Spleen (tissue), 11 donors: ENCODE results near the gene MIA2. TPM values are rescaled to one million over a fixed set of nuclear protein-coding genes. Genes with fewer than 3 reads are reported as not detected.

Experiments
- DNase-seq: peaks from one replicate; pipeline ENCODE4 v3.0.0-alpha.2; 2020
- H3K27ac ChIP-seq, 8 donors: fragments of 200-600 bp; sonication (generic) in 7 of 8; 1 replicate in 4 of 8; 2 replicates in 4 of 8; pipeline versions ENCODE4 v1.5.0 to v1.8.0; 2016 to 2021; ENCODE audit warnings: inconsistent platforms in 4 of 8, mild to moderate bottlenecking in 4 of 8, moderate library complexity in 1 of 8
- H3K27me3 ChIP-seq, 7 donors: fragments of 200-600 bp; sonication (generic) in 6 of 7; replicated peaks in 1 of 7; 1 replicate in 4 of 7; 2 replicates in 3 of 7; pipeline versions ENCODE4 v1.5.0 to v1.8.0; 2016 to 2021; ENCODE audit warnings: inconsistent platforms in 3 of 7, mild to moderate bottlenecking in 1 of 7
- H3K36me3 ChIP-seq, 6 donors: fragments of 200-600 bp; sonication (generic) in 5 of 6; 1 replicate in 4 of 6; 2 replicates in 2 of 6; pipeline versions ENCODE4 v1.5.0 to v1.8.0; 2016 to 2021; ENCODE audit warnings: inconsistent platforms in 2 of 6
- H3K4me1 ChIP-seq, 6 donors: fragments of 200-600 bp; sonication (generic) in 5 of 6; 1 replicate in 3 of 6; 2 replicates in 3 of 6; pipeline versions ENCODE4 v1.5.0 to v1.8.0; 2016 to 2021; ENCODE audit warnings: inconsistent platforms in 3 of 6
- H3K4me3 ChIP-seq, 8 donors: fragments of 200-600 bp; sonication (generic) in 7 of 8; 1 replicate in 4 of 8; 2 replicates in 4 of 8; pipeline versions ENCODE4 v1.5.0 to v1.8.0; 2016 to 2021; ENCODE audit warnings: inconsistent platforms in 4 of 8, mild to moderate bottlenecking in 4 of 8, moderate library complexity in 2 of 8
- H3K9me3 ChIP-seq, 8 donors: fragments of 200-600 bp; sonication (generic) in 7 of 8; 1 replicate in 4 of 8; 2 replicates in 4 of 8; pipeline versions ENCODE4 v1.5.0 to v1.8.0; 2016 to 2021; ENCODE audit warnings: inconsistent platforms in 4 of 8
- POLR2A ChIP-seq, 3 donors: fragments of 450-650 bp; IDR thresholded peaks; one replicate each; pipeline ENCODE4 v1.5.1; 2017; ENCODE audit warnings: antibody characterized with exemption in 3 of 3, mild to moderate bottlenecking in 1 of 3
- POLR2AphosphoS5 ChIP-seq, 3 donors: sonication (generic); formaldehyde crosslinking; IDR thresholded peaks; one replicate each; pipeline ENCODE4 v1.5.1; 2017; ENCODE audit warnings: antibody characterized with exemption in 3 of 3
- whole genome bisulfite sequencing, 5 donors: extraction: QIAGEN DNeasy Blood & Tissue Kit in 3 of 5; methylation state at CpG; one replicate each; pipeline versions ENCODE4 v1.1.5 to v1.1.7; 2013 to 2018; 5-methylcytosine and 5-hydroxymethylcytosine counted together
- intact Hi-C: fragments of 100-400 bp; cut with DNase I; formaldehyde crosslinking; loops from one replicate; pipeline ENCODE4 v1.15.0; 2023; ENCODE audit warnings: low total_unique reads
- polyA plus RNA-seq, 3 donors: library from polyadenylated mRNA; stranded (reverse); fragments of 200-250 nt; gene quantifications; one replicate each; pipeline ENCODE4 v1.2.1, GENCODE V29; 2013
- total RNA-seq, 7 donors: library from RNA; depleted of rRNA in 3 of 7; stranded (reverse); fragments of >200 nt in 3 of 7; fragmentation: NEBNext Ultra II Directional in 4 of 7; extraction: Animal tissue kit (Norgen Biotek cat#: 25700) in 4 of 7; gene quantifications; one replicate each; pipeline versions ENCODE4 v1.1.0 to v1.2.1, GENCODE V29; 2016 to 2021
- TF ChIP-seq, protein P1 (sequence below), 11 experiments: fragments of 200-600 bp in 7 of 11; fragments of 450-650 bp in 4 of 11; sonication (generic) in 4 of 11; IDR thresholded peaks in 8 of 11; conservative IDR thresholded peaks in 3 of 11; 1 replicate in 7 of 11; 2 replicates in 4 of 11; pipeline versions ENCODE4 v1.4.0 to v1.8.0; 2016 to 2021; ENCODE audit warnings: antibody characterized with exemption in 11 of 11, inconsistent platforms in 4 of 11, mild to moderate bottlenecking in 1 of 11
- donor health status: healthy with polysubstance abuse.
- donor health status: DM: no; HTN: no; CAD: no; lungs with moderate emphysema.
- donor health status: DM: no; HTN: no; CAD: no.
- donor health status: Bipolar disorder and iron deficiency.
- donor health status: healthy.
- donor health status: DM: no; HTN: no; CAD: no.
- donor health status: DM: yes; HTN: yes; CAD: no.

Gene MIA2
- total and polyA plus RNA-seq, 10 donors = 18.3 to 31.3 (median 24.8) TPM

DNA sequence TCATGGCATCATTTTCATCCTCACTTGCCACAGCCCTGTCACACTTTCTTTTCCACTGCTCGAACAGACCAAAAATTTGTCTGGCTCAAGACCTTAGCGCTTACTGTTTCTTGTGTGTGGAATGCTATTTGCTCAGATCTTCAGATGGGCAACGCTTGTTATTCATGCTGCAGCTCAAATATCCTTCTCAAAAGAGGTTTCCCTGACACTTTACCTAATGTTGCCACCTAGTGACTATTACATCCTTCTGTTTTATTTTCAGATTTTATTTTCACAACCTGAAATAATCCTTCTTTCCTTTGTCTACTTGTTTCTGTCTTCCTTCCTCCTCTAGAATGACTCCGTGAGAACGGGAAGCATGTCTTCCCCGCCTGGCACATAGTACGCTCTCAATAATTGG lies 192.9 kb downstream of the MIA2 start:
- Histone ChIP-seq H3K36me3 (no peaks in the 10 kb centered on the region), H3K4me3 (no peak overlapping the region), H3K9me3 (no peaks in the 10 kb centered on the region), H3K27ac (peak overlapping the region in 4 of 8 donors; percentile 0 to 26 (median 18)), H3K27me3 (no peaks in the 10 kb centered on the region), H3K4me1 (peaks cover 26 to 96% (median 84%) of the 10 kb centered on the region in 6 donors)
- 24 to 37% (median 34%) methylated on average over 7 of the region's 7 CpGs for WGBS, 5 donors
- no peak for DNase-seq
- TF ChIP-seq POLR2A (IDR thresholded peaks at IDR 0.05) = no peak
- no peak for TF ChIP-seq POLR2AphosphoS5 (IDR thresholded peaks at IDR 0.05)
- TF ChIP-seq, protein P1, sequence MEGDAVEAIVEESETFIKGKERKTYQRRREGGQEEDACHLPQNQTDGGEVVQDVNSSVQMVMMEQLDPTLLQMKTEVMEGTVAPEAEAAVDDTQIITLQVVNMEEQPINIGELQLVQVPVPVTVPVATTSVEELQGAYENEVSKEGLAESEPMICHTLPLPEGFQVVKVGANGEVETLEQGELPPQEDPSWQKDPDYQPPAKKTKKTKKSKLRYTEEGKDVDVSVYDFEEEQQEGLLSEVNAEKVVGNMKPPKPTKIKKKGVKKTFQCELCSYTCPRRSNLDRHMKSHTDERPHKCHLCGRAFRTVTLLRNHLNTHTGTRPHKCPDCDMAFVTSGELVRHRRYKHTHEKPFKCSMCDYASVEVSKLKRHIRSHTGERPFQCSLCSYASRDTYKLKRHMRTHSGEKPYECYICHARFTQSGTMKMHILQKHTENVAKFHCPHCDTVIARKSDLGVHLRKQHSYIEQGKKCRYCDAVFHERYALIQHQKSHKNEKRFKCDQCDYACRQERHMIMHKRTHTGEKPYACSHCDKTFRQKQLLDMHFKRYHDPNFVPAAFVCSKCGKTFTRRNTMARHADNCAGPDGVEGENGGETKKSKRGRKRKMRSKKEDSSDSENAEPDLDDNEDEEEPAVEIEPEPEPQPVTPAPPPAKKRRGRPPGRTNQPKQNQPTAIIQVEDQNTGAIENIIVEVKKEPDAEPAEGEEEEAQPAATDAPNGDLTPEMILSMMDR (IDR thresholded peaks at IDR 0.05 in 8 of 11, conservative IDR thresholded peaks at IDR 0.05 in 3 of 11) = peak in 1 of 11 experiments; percentile 6
- intact Hi-C loops = no loop called here

DNA sequence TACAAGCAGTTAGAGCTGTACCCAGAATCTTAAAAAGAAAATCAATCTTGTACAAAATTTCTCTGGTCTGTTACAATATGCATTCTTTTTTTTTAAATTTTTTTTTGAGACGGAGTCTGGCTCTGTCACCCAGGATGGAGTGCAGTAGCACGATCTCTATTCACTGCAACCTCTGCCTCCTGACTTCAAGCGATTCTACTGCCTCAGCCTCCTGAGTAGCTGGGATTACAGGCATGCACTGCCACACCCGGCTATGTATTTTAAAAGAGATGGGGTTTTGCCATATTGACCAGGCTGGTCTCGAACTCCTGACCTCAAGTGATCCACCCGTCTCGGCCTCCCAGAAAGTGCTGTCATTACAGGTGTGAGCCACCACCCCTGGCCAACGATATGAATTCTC lies 194.4 kb downstream of the MIA2 start:
- intact Hi-C loops = no loop called here
- Histone ChIP-seq H3K36me3 (no peaks in the 10 kb centered on the region), H3K27ac (no peak overlapping the region), H3K9me3 (no peaks in the 10 kb centered on the region), H3K27me3 (no peaks in the 10 kb centered on the region), H3K4me1 (peaks cover 26 to 85% (median 77%) of the 10 kb centered on the region in 6 donors), H3K4me3 (peak overlapping the region in 1 of 8 donors; percentile 2)
- WGBS, 5 donors = 92 to 98% (median 92%) methylated on average over 8 of the region's 8 CpGs
- TF ChIP-seq POLR2A (IDR thresholded peaks at IDR 0.05) (no peak), POLR2AphosphoS5 (IDR thresholded peaks at IDR 0.05) (no peak)
- TF ChIP-seq, protein P1 (IDR thresholded peaks at IDR 0.05 in 8 of 11, conservative IDR thresholded peaks at IDR 0.05 in 3 of 11) = no peak
- DNase-seq = no peak

DNA sequence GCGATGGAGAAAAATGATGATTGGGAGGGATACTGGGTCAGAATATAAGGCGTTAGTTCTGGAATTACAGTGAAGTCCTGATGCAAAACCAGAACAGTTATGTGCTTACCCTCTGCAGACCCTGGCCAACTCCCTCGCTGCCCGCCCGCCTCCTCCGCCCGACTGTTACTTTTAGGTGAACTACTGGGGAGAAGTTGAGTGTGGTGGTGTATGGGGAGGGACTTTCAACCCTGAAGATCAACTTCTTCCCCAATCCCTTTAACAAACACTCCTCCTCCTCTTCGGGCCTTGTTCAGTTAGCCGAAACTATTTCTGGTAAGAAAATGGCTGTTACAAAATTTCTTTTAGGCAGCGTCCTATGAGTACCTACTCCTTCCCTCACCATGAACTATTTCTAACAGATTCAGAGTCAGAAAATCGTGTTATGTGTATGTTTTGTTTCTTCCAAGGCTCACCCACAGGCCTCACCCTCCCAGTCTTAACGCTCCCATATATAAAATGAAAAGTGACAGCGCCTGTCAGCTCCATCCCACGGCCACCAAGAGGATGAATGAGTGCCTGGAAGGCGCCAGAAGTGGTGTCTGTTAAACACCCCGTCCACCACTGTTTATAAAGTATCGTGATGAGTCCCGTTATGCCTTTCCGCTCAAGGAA lies 197.2 kb downstream of the MIA2 start:
- peak overlapping the region; percentile 97 to 100 (median 99) for H3K27ac ChIP-seq
- H3K9me3 ChIP-seq = no peaks in the 10 kb centered on the region
- peaks cover 32 to 66% (median 58%) of the 10 kb centered on the region in 6 donors for H3K4me1 ChIP-seq
- no peaks in the 10 kb centered on the region for H3K36me3 ChIP-seq
- TF ChIP-seq, protein P1 (IDR thresholded peaks at IDR 0.05 in 8 of 11, conservative IDR thresholded peaks at IDR 0.05 in 3 of 11) = no peak
- TF ChIP-seq POLR2A (IDR thresholded peaks at IDR 0.05) (no peak), POLR2AphosphoS5 (IDR thresholded peaks at IDR 0.05) (no peak)
- H3K4me3 ChIP-seq = peak overlapping the region; percentile 59 to 97 (median 87)
- intact Hi-C loops = loop anchor here (5.0 to 10.0 kb wide), 2 partner anchors 254 to 326 kb away; partner anchors contain the start of genes PNN and SEC23A
- 5 to 13% (median 10%) methylated on average over 19 of the region's 19 CpGs for WGBS, 5 donors
- no peaks in the 10 kb centered on the region for H3K27me3 ChIP-seq
- DNase-seq = peak; percentile 83

DNA sequence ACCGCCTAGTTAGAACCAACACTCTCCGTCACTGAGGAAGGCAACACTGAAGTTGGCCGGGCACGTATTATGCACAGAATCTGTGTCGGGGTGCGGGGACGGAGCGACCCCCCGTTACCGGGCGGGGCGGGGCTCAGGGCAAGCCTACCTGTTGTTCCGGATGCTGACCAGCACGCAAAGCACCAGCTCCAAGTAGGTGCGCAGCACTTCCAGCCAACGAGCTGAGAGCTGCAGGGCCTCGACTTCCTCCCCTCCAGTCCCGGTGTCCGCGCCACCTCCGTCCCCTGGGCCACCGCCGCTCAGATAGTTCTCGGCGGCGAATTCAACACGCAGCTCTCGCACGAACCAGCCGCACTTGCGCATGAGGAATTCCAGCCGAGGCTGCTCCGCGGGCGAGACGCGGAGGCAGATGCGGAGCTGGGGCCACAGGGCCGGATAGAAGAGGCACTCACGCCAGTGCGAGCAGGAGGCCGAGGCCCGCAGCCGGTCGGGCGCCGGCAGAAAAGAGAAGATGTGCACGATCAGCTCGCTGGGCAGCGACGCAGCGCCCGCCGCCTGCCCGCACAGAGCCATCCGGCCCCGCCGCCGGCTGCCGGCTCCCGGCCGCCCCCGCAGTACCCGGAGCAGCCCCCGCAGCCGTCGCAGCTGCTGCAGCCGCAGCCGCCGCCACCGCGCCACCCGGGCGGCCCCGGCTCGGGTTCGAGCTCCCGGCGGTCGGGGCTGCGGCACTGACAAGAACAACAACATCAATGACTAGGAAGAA lies 197.9 kb downstream of the MIA2 start:
- intact Hi-C loops = loop anchor here (5.0 to 10.0 kb wide), 2 partner anchors 254 to 327 kb away; partner anchors contain the start of genes PNN and SEC23A
- Histone ChIP-seq H3K9me3 (no peaks in the 10 kb centered on the region), H3K27ac (peak overlapping the region; percentile 97 to 100 (median 99)), H3K36me3 (no peaks in the 10 kb centered on the region), H3K4me3 (peak overlapping the region; percentile 59 to 97 (median 87)), H3K4me1 (peaks cover 28 to 58% (median 51%) of the 10 kb centered on the region in 6 donors), H3K27me3 (no peaks in the 10 kb centered on the region)
- WGBS, 5 donors = 0 to 1% (median 0%) methylated on average over 20 to 81 of the region's 81 CpGs
- TF ChIP-seq POLR2A (IDR thresholded peaks at IDR 0.05) (no peak), POLR2AphosphoS5 (IDR thresholded peaks at IDR 0.05) (peak; percentile 76 to 90 (median 85))
- DNase-seq = peak; percentile 94
